CD4-positive, alpha-beta T cell treated with Interleukin-2 at 100 ng/mL for 4 hours (primary cell): ENCODE measurements around the gene TAF10.

ENCODE experiments used
- DNase-seq: peaks from one replicate; pipeline ENCODE4 v3.0.0-alpha.2; 2020; ENCODE audit warnings: low spot score

TAF10 gene

GRCh38 chr11:6608726-6609501 lies 3.1 kb downstream of the TAF10 start:
- DNase-seq: no peak

- no peak for DNase-seq
These were observed 4.0 kb downstream of the TAF10 start for GRCh38 chr11:6608011-6608410.

- no peak for DNase-seq
These were observed 4.7 kb downstream of the TAF10 start for GRCh38 chr11:6607190-6607795.

GRCh38 chr11:6606471-6607189 lies 5.4 kb downstream of the TAF10 start:
- peak; percentile 50 for DNase-seq

- DNase-seq: no peak
These were observed 7.2 kb downstream of the TAF10 start for GRCh38 chr11:6604790-6605189.

- peak; percentile 69 for DNase-seq
These were observed 7.9 kb downstream of the TAF10 start for GRCh38 chr11:6604081-6604626.

- DNase-seq: peak; percentile 94
These were observed 8.5 kb downstream of the TAF10 start, which contains the start of the genes ILK and RRP8 for GRCh38 chr11:6603287-6604080. Gene ILK (plus strand): TSS chr11:6603774. CDS start chr11:6604272, 498 bp downstream. Gene RRP8 (minus strand): TSS chr11:6603616. CDS start chr11:6603502, 114 bp downstream.

GRCh38 chr11:6602096-6602940 lies 9.7 kb downstream of the TAF10 start:
- no peak for DNase-seq

GRCh38 chr11:6601041-6601461 lies 11.0 kb downstream of the TAF10 start:
- DNase-seq: no peak

- no peak for DNase-seq
These were observed 12.1 kb downstream of the TAF10 start for GRCh38 chr11:6599881-6600390.

- DNase-seq: no peak
These were observed 12.6 kb downstream of the TAF10 start for GRCh38 chr11:6599449-6599848.

GRCh38 chr11:6598555-6598954 lies 13.5 kb downstream of the TAF10 start:
- DNase-seq: no peak

GRCh38 chr11:6596239-6596877 lies 15.7 kb downstream of the TAF10 start:
- DNase-seq: no peak

- no peak for DNase-seq
These were observed 17.8 kb downstream of the TAF10 start for GRCh38 chr11:6594142-6594768.

- DNase-seq: no peak
These were observed 24.0 kb downstream of the TAF10 start for GRCh38 chr11:6588018-6588417.

GRCh38 chr11:6587360-6587953 lies 24.6 kb downstream of the TAF10 start:
- DNase-seq: no peak

- DNase-seq: no peak
These were observed 25.3 kb downstream of the TAF10 start for GRCh38 chr11:6586434-6587359.

- DNase-seq: no peak
These were observed 27.5 kb downstream of the TAF10 start for GRCh38 chr11:6584528-6584927.
